PFSK-1 (cell line): Measurements from ENCODE around the gene ERICH6B.

Experiments used
- FOXP2 ChIP-seq: optimal IDR thresholded peaks from 2 replicates; pipeline ENCODE3; 2011; ENCODE audit warnings: borderline replicate concordance, control low read depth, inconsistent platforms; ENCODE audit not compliant: insufficient read depth; ENCODE audit errors: extremely low read length, extremely low read depth
- POLR2AphosphoS5 ChIP-seq: IDR thresholded peaks from 2 replicates; pipeline ENCODE4 v1.6.1; 2012; ENCODE audit warnings: low read depth, mild to moderate bottlenecking, control low read depth, low read length, moderate library complexity
- SIN3A ChIP-seq: IDR thresholded peaks from 2 replicates; pipeline ENCODE4 v1.6.1; 2012; ENCODE audit warnings: mild to moderate bottlenecking, low read length, moderate library complexity, borderline replicate concordance; ENCODE audit not compliant: insufficient read depth
- TAF1 ChIP-seq: IDR thresholded peaks from 2 replicates; pipeline ENCODE4 v1.6.1; 2012; ENCODE audit warnings: low read length, control low read depth, borderline replicate concordance; ENCODE audit not compliant: insufficient read depth
- TF ChIP-seq, protein P1 (sequence below), 2 experiments: IDR thresholded peaks; 2 replicates each; pipeline versions ENCODE4 v1.6.1 to v1.8.0; 2011 to 2012; ENCODE audit warnings: low read depth in 2 of 2, low read length in 2 of 2, control low read depth in 1 of 2, inconsistent platforms in 1 of 2, mild to moderate bottlenecking in 1 of 2, moderate library complexity in 1 of 2; ENCODE audit not compliant: insufficient read depth in 1 of 2

DNA sequence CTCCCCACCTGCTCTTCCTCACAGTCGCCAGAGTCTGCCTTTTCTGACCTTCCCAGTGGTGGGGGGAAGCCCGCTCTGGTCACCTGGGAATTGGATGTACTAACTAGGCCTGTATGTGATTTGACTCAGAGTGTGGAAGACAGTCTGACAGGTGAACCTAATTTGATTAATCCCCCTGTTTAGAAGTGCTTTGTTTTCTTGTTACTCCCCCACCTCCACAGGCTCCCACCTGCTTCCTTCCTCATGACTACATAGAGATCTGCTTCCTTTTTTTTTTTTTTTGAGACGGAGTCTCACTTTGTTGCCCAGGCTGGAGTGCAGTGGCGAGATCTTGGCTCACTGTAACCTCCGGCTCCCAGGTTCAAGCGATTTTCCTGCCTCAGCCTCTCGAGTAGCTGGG is 106.8 kb downstream of the ERICH6B start:
- no peak for TF ChIP-seq TAF1
- TF ChIP-seq, protein P1, sequence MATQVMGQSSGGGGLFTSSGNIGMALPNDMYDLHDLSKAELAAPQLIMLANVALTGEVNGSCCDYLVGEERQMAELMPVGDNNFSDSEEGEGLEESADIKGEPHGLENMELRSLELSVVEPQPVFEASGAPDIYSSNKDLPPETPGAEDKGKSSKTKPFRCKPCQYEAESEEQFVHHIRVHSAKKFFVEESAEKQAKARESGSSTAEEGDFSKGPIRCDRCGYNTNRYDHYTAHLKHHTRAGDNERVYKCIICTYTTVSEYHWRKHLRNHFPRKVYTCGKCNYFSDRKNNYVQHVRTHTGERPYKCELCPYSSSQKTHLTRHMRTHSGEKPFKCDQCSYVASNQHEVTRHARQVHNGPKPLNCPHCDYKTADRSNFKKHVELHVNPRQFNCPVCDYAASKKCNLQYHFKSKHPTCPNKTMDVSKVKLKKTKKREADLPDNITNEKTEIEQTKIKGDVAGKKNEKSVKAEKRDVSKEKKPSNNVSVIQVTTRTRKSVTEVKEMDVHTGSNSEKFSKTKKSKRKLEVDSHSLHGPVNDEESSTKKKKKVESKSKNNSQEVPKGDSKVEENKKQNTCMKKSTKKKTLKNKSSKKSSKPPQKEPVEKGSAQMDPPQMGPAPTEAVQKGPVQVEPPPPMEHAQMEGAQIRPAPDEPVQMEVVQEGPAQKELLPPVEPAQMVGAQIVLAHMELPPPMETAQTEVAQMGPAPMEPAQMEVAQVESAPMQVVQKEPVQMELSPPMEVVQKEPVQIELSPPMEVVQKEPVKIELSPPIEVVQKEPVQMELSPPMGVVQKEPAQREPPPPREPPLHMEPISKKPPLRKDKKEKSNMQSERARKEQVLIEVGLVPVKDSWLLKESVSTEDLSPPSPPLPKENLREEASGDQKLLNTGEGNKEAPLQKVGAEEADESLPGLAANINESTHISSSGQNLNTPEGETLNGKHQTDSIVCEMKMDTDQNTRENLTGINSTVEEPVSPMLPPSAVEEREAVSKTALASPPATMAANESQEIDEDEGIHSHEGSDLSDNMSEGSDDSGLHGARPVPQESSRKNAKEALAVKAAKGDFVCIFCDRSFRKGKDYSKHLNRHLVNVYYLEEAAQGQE (IDR thresholded peaks at IDR 0.05; ENCODE audit: insufficient read depth in 1 of 2, low read depth in 2 of 2, low read length in 2 of 2), result no peak
- no peak for TF ChIP-seq POLR2AphosphoS5
- no peak for TF ChIP-seq SIN3A
- TF ChIP-seq FOXP2, result no peak
